Measurements from ENCODE around the gene ZNF318.
"Not testable (repeated sequence)": the region's sequence is repeated elsewhere in the genome, so short reads cannot be mapped to it uniquely, and the experiment has no call there.

Gene ZNF318

GRCh38 chr6:43303751-43304331 lies 65.6 kb downstream of the ZNF318 start:
- Histone ChIP-seq H2BK5ac (ENCODE audit: low read depth, low read length, poor library complexity) (no peak overlapping the region), H3K4me1 (ENCODE audit: control insufficient read depth in 1 of 2, insufficient read depth in 2 of 2, low read length in 2 of 2) (peaks cover 0 to 4% of the 10 kb centered on the region in 2 experiments), H3K27me3 (ENCODE audit: insufficient read depth, low read length) (no peaks in the 10 kb centered on the region), H3K9ac (ENCODE audit: low read length) (no peak overlapping the region), H3K9me3 (ENCODE audit: insufficient read depth, low read depth, low read length) (no peaks in the 10 kb centered on the region), H3K23ac (ENCODE audit: low read length) (no peak overlapping the region), H4K91ac (ENCODE audit: low read depth, low read length) (no peak overlapping the region), H4K8ac (ENCODE audit: low read depth, low read length) (no peak overlapping the region), H3K79me1 (ENCODE audit: low read length) (no peaks in the 10 kb centered on the region), H3K18ac (ENCODE audit: low read length) (no peak overlapping the region), H2BK120ac (ENCODE audit: insufficient read depth, low read length, poor library complexity) (no peak overlapping the region), H4K12ac (ENCODE audit: low read depth, low read length) (no peak overlapping the region), H3K14ac (ENCODE audit: low read length) (no peak overlapping the region), H3K79me2 (ENCODE audit: control insufficient read depth, insufficient read depth, low read length, poor library complexity) (no peaks in the 10 kb centered on the region), H3K4ac (ENCODE audit: low read depth, low read length) (no peak overlapping the region), H2AK5ac (ENCODE audit: low read length) (no peak overlapping the region), H3K27ac (ENCODE audit: low read depth, low read length) (no peak overlapping the region), H2BK12ac (ENCODE audit: low read length) (no peak overlapping the region), H3K4me2 (ENCODE audit: low read length) (no peak overlapping the region), H2AFZ (ENCODE audit: insufficient read depth, low read length, poor library complexity) (no peak overlapping the region), H3K36me3 (ENCODE audit: control insufficient read depth in 1 of 2, insufficient read depth in 2 of 2, low read length in 2 of 2) (no peaks in the 10 kb centered on the region), H3K4me3 (ENCODE audit: low read depth, low read length) (no peak overlapping the region)
- WGBS (ENCODE audit: extremely low coverage, insufficient coverage, insufficient read length), result no CpG with 5 or more reads among the region's 8 CpGs
- DNase-seq, result no peak

GRCh38 chr6:43303006-43303405 lies 66.4 kb downstream of the ZNF318 start:
- not testable (repeated sequence) for H4K91ac ChIP-seq (ENCODE audit: low read depth, low read length); H3K27me3 ChIP-seq (ENCODE audit: insufficient read depth, low read length); H3K79me2 ChIP-seq (ENCODE audit: control insufficient read depth, insufficient read depth, low read length, poor library complexity); H3K36me3 ChIP-seq (ENCODE audit: control insufficient read depth in 1 of 2, insufficient read depth in 2 of 2, low read length in 2 of 2); H3K4ac ChIP-seq (ENCODE audit: low read depth, low read length); H3K4me3 ChIP-seq (ENCODE audit: low read depth, low read length); H2BK12ac ChIP-seq (ENCODE audit: low read length); DNase-seq; H2BK120ac ChIP-seq (ENCODE audit: insufficient read depth, low read length, poor library complexity); H3K9ac ChIP-seq (ENCODE audit: low read length); H4K12ac ChIP-seq (ENCODE audit: low read depth, low read length); H3K79me1 ChIP-seq (ENCODE audit: low read length); H4K8ac ChIP-seq (ENCODE audit: low read depth, low read length); H2AK5ac ChIP-seq (ENCODE audit: low read length); H3K23ac ChIP-seq (ENCODE audit: low read length); H2AFZ ChIP-seq (ENCODE audit: insufficient read depth, low read length, poor library complexity); H2BK5ac ChIP-seq (ENCODE audit: low read depth, low read length, poor library complexity); H3K18ac ChIP-seq (ENCODE audit: low read length); H3K4me1 ChIP-seq (ENCODE audit: control insufficient read depth in 1 of 2, insufficient read depth in 2 of 2, low read length in 2 of 2); H3K4me2 ChIP-seq (ENCODE audit: low read length); H3K9me3 ChIP-seq (ENCODE audit: insufficient read depth, low read depth, low read length); H3K27ac ChIP-seq (ENCODE audit: low read depth, low read length); H3K14ac ChIP-seq (ENCODE audit: low read length)
- no CpG with 5 or more reads among the region's 11 CpGs for WGBS (ENCODE audit: extremely low coverage, insufficient coverage, insufficient read length)

GRCh38 chr6:43302126-43302525 lies 67.3 kb downstream of the ZNF318 start:
- Histone ChIP-seq H2AFZ (ENCODE audit: insufficient read depth, low read length, poor library complexity) (no peak overlapping the region), H2AK5ac (ENCODE audit: low read length) (no peak overlapping the region), H4K8ac (ENCODE audit: low read depth, low read length) (no peak overlapping the region), H2BK5ac (ENCODE audit: low read depth, low read length, poor library complexity) (no peak overlapping the region), H2BK120ac (ENCODE audit: insufficient read depth, low read length, poor library complexity) (no peak overlapping the region), H4K91ac (ENCODE audit: low read depth, low read length) (no peak overlapping the region), H3K4me3 (ENCODE audit: low read depth, low read length) (no peak overlapping the region), H3K79me2 (ENCODE audit: control insufficient read depth, insufficient read depth, low read length, poor library complexity) (no peaks in the 10 kb centered on the region), H3K36me3 (ENCODE audit: control insufficient read depth in 1 of 2, insufficient read depth in 2 of 2, low read length in 2 of 2) (no peaks in the 10 kb centered on the region), H3K23ac (ENCODE audit: low read length) (no peak overlapping the region), H4K12ac (ENCODE audit: low read depth, low read length) (no peak overlapping the region), H3K27ac (ENCODE audit: low read depth, low read length) (no peak overlapping the region), H3K27me3 (ENCODE audit: insufficient read depth, low read length) (no peaks in the 10 kb centered on the region), H3K4me1 (ENCODE audit: control insufficient read depth in 1 of 2, insufficient read depth in 2 of 2, low read length in 2 of 2) (no peaks in the 10 kb centered on the region), H3K4me2 (ENCODE audit: low read length) (no peak overlapping the region), H2BK12ac (ENCODE audit: low read length) (no peak overlapping the region), H3K4ac (ENCODE audit: low read depth, low read length) (no peak overlapping the region), H3K18ac (ENCODE audit: low read length) (no peak overlapping the region), H3K14ac (ENCODE audit: low read length) (no peak overlapping the region), H3K9ac (ENCODE audit: low read length) (no peak overlapping the region), H3K79me1 (ENCODE audit: low read length) (no peaks in the 10 kb centered on the region), H3K9me3 (ENCODE audit: insufficient read depth, low read depth, low read length) (peaks cover 4% of the 10 kb centered on the region)
- no peak for DNase-seq
- no CpG with 5 or more reads among the region's 19 CpGs for WGBS (ENCODE audit: extremely low coverage, insufficient coverage, insufficient read length)

GRCh38 chr6:43301081-43301870 lies 68.2 kb downstream of the ZNF318 start:
- no peak overlapping the region for H2BK12ac ChIP-seq (ENCODE audit: low read length)
- H3K36me3 ChIP-seq (ENCODE audit: control insufficient read depth in 1 of 2, insufficient read depth in 2 of 2, low read length in 2 of 2), result no peaks in the 10 kb centered on the region
- no peak overlapping the region for H4K8ac ChIP-seq (ENCODE audit: low read depth, low read length)
- H3K27me3 ChIP-seq (ENCODE audit: insufficient read depth, low read length), result no peaks in the 10 kb centered on the region
- H3K4ac ChIP-seq (ENCODE audit: low read depth, low read length), result no peak overlapping the region
- H3K27ac ChIP-seq (ENCODE audit: low read depth, low read length), result no peak overlapping the region
- no peak overlapping the region for H2BK120ac ChIP-seq (ENCODE audit: insufficient read depth, low read length, poor library complexity)
- H3K9me3 ChIP-seq (ENCODE audit: insufficient read depth, low read depth, low read length), result peaks cover 4% of the 10 kb centered on the region
- no peak overlapping the region for H3K14ac ChIP-seq (ENCODE audit: low read length)
- no peaks in the 10 kb centered on the region for H3K79me2 ChIP-seq (ENCODE audit: control insufficient read depth, insufficient read depth, low read length, poor library complexity)
- no peak overlapping the region for H2AFZ ChIP-seq (ENCODE audit: insufficient read depth, low read length, poor library complexity)
- no peaks in the 10 kb centered on the region for H3K4me1 ChIP-seq (ENCODE audit: control insufficient read depth in 1 of 2, insufficient read depth in 2 of 2, low read length in 2 of 2)
- H3K23ac ChIP-seq (ENCODE audit: low read length), result no peak overlapping the region
- H3K79me1 ChIP-seq (ENCODE audit: low read length), result no peaks in the 10 kb centered on the region
- DNase-seq, result no peak
- no peak overlapping the region for H2BK5ac ChIP-seq (ENCODE audit: low read depth, low read length, poor library complexity)
- no peak overlapping the region for H3K9ac ChIP-seq (ENCODE audit: low read length)
- H4K91ac ChIP-seq (ENCODE audit: low read depth, low read length), result no peak overlapping the region
- WGBS (ENCODE audit: extremely low coverage, insufficient coverage, insufficient read length), result no CpG with 5 or more reads among the region's 15 CpGs
- no peak overlapping the region for H2AK5ac ChIP-seq (ENCODE audit: low read length)
- H3K4me3 ChIP-seq (ENCODE audit: low read depth, low read length), result no peak overlapping the region
- no peak overlapping the region for H4K12ac ChIP-seq (ENCODE audit: low read depth, low read length)
- H3K4me2 ChIP-seq (ENCODE audit: low read length), result no peak overlapping the region
- H3K18ac ChIP-seq (ENCODE audit: low read length), result no peak overlapping the region
